KMS-11 (cell line): ENCODE data around the gene ECD.
"Not testable (repeated sequence)": the region's sequence is repeated elsewhere in the genome, so short reads cannot be mapped to it uniquely, and the experiment has no call there.

ENCODE experiments used
- H2AFZ ChIP-seq: fragments of 200-600 bp; sonication (generic); 2 replicates; pipeline ENCODE4 v1.6.1; 2016; ENCODE audit warnings: antibody characterized with exemption, mixed run types, low read depth
- H3K27ac ChIP-seq: fragments of 200-600 bp; sonication (generic); 2 replicates; pipeline ENCODE4 v1.6.1; 2016; ENCODE audit warnings: mild to moderate bottlenecking, mixed run types
- H3K27me3 ChIP-seq: fragments of 200-600 bp; sonication (generic); 2 replicates; pipeline ENCODE4 v1.6.1; 2017; ENCODE audit warnings: mild to moderate bottlenecking, low read depth, mixed run types, moderate library complexity; ENCODE audit not compliant: insufficient read depth
- H3K36me3 ChIP-seq: fragments of 200-600 bp; sonication (generic); 2 replicates; pipeline ENCODE4 v1.6.1; 2017; ENCODE audit warnings: mild to moderate bottlenecking, mixed run types; ENCODE audit not compliant: insufficient read depth
- H3K4me1 ChIP-seq: fragments of 200-600 bp; sonication (generic); 2 replicates; pipeline ENCODE4 v1.6.1; 2016; ENCODE audit warnings: mild to moderate bottlenecking, low read depth, mixed run types; ENCODE audit not compliant: poor library complexity, severe bottlenecking
- H3K4me2 ChIP-seq: fragments of 200-600 bp; sonication (generic); 2 replicates; pipeline ENCODE4 v1.7.0; 2016; ENCODE audit warnings: mild to moderate bottlenecking, mixed run types
- H3K4me3 ChIP-seq: fragments of 200-600 bp; sonication (generic); IDR thresholded peaks from 2 replicates; pipeline ENCODE4 v1.6.1; 2017; ENCODE audit warnings: low read depth, low read length, mixed read lengths; ENCODE audit not compliant: insufficient read depth
- H3K79me2 ChIP-seq: fragments of 200-600 bp; sonication (generic); 2 replicates; pipeline ENCODE4 v1.6.1; 2016; ENCODE audit warnings: low read depth, mixed run types; ENCODE audit not compliant: insufficient read depth
- H3K9ac ChIP-seq: fragments of 200-600 bp; sonication (generic); 2 replicates; pipeline ENCODE4 v1.6.1; 2016; ENCODE audit warnings: mild to moderate bottlenecking, mixed run types
- H4K20me1 ChIP-seq: fragments of 200-600 bp; sonication (generic); 2 replicates; pipeline ENCODE4 v1.6.1; 2016; ENCODE audit warnings: mild to moderate bottlenecking, mixed run types; ENCODE audit not compliant: insufficient read depth
- TF ChIP-seq, protein P1 (sequence below): fragments of 200-600 bp; sonication (generic); conservative IDR thresholded peaks from 2 replicates; pipeline ENCODE4 v1.6.1; 2017; ENCODE audit warnings: low read depth, mild to moderate bottlenecking, antibody characterized with exemption, low read length, moderate library complexity, mixed read lengths

The ECD gene

DNA sequence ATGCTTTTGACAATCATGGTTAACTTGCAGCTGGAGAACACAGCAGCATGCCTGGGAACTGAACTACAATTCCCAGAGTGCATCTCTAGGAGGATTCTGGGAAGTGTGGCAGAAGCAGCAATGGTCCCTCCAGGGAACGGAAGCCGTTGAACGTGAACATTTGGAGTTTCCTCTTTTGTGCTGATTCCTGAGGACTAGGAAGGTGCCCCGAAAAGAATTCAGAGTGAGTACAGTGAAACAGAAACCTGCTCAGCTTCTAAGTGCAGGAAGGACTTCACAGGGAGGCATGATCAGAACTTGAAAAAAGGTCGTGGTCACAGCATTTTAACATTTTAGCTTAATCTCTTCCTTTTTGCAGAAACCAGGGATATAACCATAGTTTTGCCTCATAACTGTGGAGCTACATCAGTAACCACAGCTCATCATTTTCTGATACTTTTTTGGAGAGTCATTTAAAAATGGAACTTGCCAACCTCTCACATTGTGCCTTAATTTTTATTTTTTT lies 57.4 kb downstream of the ECD start, which contains the start of gene NUDT13:
Gene NUDT13 (plus strand): TSS at position 111 of the 505 bp plus-strand sequence. CDS start 3,911 bp downstream, outside the sequence.
- no peak within 1 kb of the TSS for H3K4me3 ChIP-seq
- no peak within 1 kb of the TSS for H3K9ac ChIP-seq
- H3K36me3 ChIP-seq: no peaks in the 10 kb centered on the region
- H3K27ac ChIP-seq: no peak within 1 kb of the TSS
- no peaks in the 10 kb centered on the region for H3K27me3 ChIP-seq
- no peaks in the 10 kb centered on the region for H3K79me2 ChIP-seq
- H3K4me2 ChIP-seq: no peak within 1 kb of the TSS
- TF ChIP-seq, protein P1, sequence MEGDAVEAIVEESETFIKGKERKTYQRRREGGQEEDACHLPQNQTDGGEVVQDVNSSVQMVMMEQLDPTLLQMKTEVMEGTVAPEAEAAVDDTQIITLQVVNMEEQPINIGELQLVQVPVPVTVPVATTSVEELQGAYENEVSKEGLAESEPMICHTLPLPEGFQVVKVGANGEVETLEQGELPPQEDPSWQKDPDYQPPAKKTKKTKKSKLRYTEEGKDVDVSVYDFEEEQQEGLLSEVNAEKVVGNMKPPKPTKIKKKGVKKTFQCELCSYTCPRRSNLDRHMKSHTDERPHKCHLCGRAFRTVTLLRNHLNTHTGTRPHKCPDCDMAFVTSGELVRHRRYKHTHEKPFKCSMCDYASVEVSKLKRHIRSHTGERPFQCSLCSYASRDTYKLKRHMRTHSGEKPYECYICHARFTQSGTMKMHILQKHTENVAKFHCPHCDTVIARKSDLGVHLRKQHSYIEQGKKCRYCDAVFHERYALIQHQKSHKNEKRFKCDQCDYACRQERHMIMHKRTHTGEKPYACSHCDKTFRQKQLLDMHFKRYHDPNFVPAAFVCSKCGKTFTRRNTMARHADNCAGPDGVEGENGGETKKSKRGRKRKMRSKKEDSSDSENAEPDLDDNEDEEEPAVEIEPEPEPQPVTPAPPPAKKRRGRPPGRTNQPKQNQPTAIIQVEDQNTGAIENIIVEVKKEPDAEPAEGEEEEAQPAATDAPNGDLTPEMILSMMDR: no peak
- H2AFZ ChIP-seq: no peak within 1 kb of the TSS
- H4K20me1 ChIP-seq: no peaks in the 10 kb centered on the region
- H3K4me1 ChIP-seq: no peaks in the 10 kb centered on the region

DNA sequence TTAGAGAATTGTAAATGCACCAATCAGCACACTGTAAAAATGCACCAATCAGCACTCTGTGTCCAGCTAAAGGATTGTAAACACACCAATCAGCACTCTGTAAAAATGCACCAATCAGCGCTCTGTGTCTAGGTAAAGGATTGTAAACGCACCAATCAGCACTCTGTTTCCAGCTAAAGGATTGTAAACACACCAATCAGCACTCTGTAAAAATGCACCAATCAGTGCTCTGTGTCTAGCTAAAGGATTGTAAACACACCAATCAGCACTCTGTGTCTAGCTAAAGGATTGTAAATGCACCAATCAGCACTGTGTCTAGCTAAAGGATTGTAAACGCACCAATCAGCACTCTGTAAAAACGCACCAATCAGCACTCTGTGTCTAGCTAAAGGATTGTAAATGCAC lies 58.6 kb downstream of the ECD start:
- not testable (repeated sequence) for H3K4me3 ChIP-seq, H3K9ac ChIP-seq, H3K27me3 ChIP-seq, H4K20me1 ChIP-seq, H3K4me1 ChIP-seq, H3K79me2 ChIP-seq, H2AFZ ChIP-seq, H3K36me3 ChIP-seq, H3K4me2 ChIP-seq, H3K27ac ChIP-seq

DNA sequence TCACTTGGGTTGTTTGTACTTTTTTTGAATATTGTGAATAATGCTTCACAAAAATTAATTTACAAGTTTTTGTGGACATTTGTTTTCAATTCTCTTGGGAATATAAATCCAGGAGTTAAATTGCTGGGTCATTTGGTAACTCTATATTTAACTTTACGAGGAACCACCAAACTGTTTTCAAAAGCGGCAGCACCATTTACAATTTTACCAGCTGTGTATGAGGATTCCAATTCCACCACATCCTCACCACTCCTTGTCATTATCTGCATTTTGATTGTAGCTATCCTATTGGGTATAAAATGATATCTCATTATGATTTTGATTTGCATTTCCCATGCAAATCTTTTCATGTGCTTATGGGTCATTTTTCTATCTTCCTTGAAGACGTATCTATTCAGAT lies 61.5 kb downstream of the ECD start:
- Histone ChIP-seq H3K27me3 (no peaks in the 10 kb centered on the region), H3K79me2 (no peaks in the 10 kb centered on the region), H4K20me1 (no peaks in the 10 kb centered on the region), H3K9ac (no peak overlapping the region), H2AFZ (no peak overlapping the region), H3K4me2 (no peak overlapping the region), H3K36me3 (no peaks in the 10 kb centered on the region), H3K4me3 (no peak overlapping the region), H3K4me1 (no peaks in the 10 kb centered on the region), H3K27ac (no peak overlapping the region)
- TF ChIP-seq, protein P1: no peak

DNA sequence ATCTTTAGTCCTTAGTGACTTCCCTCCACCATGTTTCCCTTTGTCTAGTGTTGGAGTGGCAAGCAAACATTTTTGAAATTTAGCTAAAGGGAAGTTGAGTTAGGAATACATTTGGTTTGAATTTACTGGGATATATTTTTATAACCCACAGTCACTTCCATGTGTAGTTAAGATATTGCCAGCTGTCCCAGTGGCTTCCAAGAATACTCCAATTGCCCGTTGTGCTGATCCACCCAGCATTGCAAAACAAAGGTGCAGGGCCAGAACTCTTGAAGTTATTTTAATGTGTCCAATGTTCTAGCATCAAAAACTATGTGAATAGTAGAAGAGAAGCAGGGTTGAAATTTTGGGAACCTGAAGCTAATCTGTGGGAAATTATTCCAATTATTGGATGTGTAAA lies 68.7 kb downstream of the ECD start:
- Histone ChIP-seq H3K27ac (no peak overlapping the region), H3K27me3 (no peaks in the 10 kb centered on the region), H2AFZ (no peak overlapping the region), H3K36me3 (no peaks in the 10 kb centered on the region), H3K9ac (no peak overlapping the region), H3K79me2 (peaks cover 8% of the 10 kb centered on the region), H3K4me3 (no peak overlapping the region), H3K4me2 (no peak overlapping the region), H4K20me1 (no peaks in the 10 kb centered on the region), H3K4me1 (peaks cover 13% of the 10 kb centered on the region)
- TF ChIP-seq, protein P1: no peak

DNA sequence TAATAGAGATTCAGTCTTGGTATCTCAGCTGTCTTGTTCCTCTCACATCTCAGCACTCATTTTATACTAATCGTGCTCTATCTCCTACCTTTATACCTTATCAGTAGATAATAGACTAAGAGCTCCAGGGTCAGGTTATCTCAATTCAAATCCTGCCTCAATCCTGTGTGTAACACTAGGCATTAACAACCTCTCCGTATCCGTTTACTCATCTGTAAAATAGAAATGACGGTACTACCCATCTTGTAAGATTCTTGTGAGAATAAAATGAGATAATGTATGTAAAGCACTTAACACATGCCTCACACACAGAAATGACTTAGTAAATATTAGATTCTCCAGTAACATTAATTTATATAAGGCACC lies 70.5 kb downstream of the ECD start:
- peaks cover 16% of the 10 kb centered on the region for H3K4me1 ChIP-seq
- TF ChIP-seq, protein P1: no peak
- H3K9ac ChIP-seq: peak overlapping the region; percentile 89; the same call in 1 of the 2 replicates
- peak overlapping the region; percentile 81; the same call in 1 of the 2 replicates for H3K27ac ChIP-seq
- H3K4me2 ChIP-seq: peak overlapping the region; percentile 50; the same call in 1 of the 2 replicates
- no peaks in the 10 kb centered on the region for H3K27me3 ChIP-seq
- H3K4me3 ChIP-seq: no peak overlapping the region
- H3K36me3 ChIP-seq: no peaks in the 10 kb centered on the region
- H3K79me2 ChIP-seq: peaks cover 20% of the 10 kb centered on the region
- H2AFZ ChIP-seq: peak overlapping the region; percentile 48
- H4K20me1 ChIP-seq: no peaks in the 10 kb centered on the region
